Measurements from ENCODE around the gene SSPN.

Gene SSPN

GRCh38 chr12:26265606-26266005 lies 70.2 kb downstream of the SSPN start:
- H3K4me3 ChIP-seq (ENCODE audit: low read depth, low read length), result no peak overlapping the region
- in situ Hi-C loops (cut with HindIII; ENCODE audit: low sequenced_read_pairs), result no loop called here
- no peak for TF ChIP-seq CTCF (IDR thresholded peaks at IDR 0.05; ENCODE audit: low read depth, low read length, missing control alignments)
- no peak for DNase-seq (ENCODE audit: low read depth)

- no peak for TF ChIP-seq CTCF (IDR thresholded peaks at IDR 0.05; ENCODE audit: low read depth, low read length, missing control alignments)
- in situ Hi-C loops (cut with HindIII; ENCODE audit: low sequenced_read_pairs), result no loop called here
- no peak overlapping the region for H3K4me3 ChIP-seq (ENCODE audit: low read depth, low read length)
- DNase-seq (ENCODE audit: low read depth), result no peak
These were observed 71.5 kb downstream of the SSPN start for GRCh38 chr12:26266881-26267280.

GRCh38 chr12:26268841-26269561 lies 73.6 kb downstream of the SSPN start:
- DNase-seq (ENCODE audit: low read depth), result no peak
- no peak for TF ChIP-seq CTCF (IDR thresholded peaks at IDR 0.05; ENCODE audit: low read depth, low read length, missing control alignments)

GRCh38 chr12:26269562-26270284 lies 74.3 kb downstream of the SSPN start:
- H3K4me3 ChIP-seq (ENCODE audit: low read depth, low read length), result no peak overlapping the region
- in situ Hi-C loops (cut with HindIII; ENCODE audit: low sequenced_read_pairs), result no loop called here
- no peak for DNase-seq (ENCODE audit: low read depth)
- no peak for TF ChIP-seq CTCF (IDR thresholded peaks at IDR 0.05; ENCODE audit: low read depth, low read length, missing control alignments)

More at GRCh38 chr12:26268841-26269561, 73.6 kb downstream of the SSPN start:
- in situ Hi-C loops (cut with HindIII; ENCODE audit: low sequenced_read_pairs), result no loop called here
- no peak overlapping the region for H3K4me3 ChIP-seq (ENCODE audit: low read depth, low read length)

GRCh38 chr12:26271024-26271423 lies 75.7 kb downstream of the SSPN start:
- H3K4me3 ChIP-seq (ENCODE audit: low read depth, low read length), result no peak overlapping the region
- in situ Hi-C loops (cut with HindIII; ENCODE audit: low sequenced_read_pairs), result no loop called here
- TF ChIP-seq CTCF (IDR thresholded peaks at IDR 0.05; ENCODE audit: low read depth, low read length, missing control alignments), result no peak
- no peak for DNase-seq (ENCODE audit: low read depth)

- in situ Hi-C loops (cut with HindIII; ENCODE audit: low sequenced_read_pairs), result no loop called here
- no peak overlapping the region for H3K4me3 ChIP-seq (ENCODE audit: low read depth, low read length)
- DNase-seq (ENCODE audit: low read depth), result peak; percentile 65
These were observed 76.6 kb downstream of the SSPN start for GRCh38 chr12:26271889-26272492.

More at GRCh38 chr12:26271889-26272492, 76.6 kb downstream of the SSPN start:
- TF ChIP-seq CTCF (IDR thresholded peaks at IDR 0.05; ENCODE audit: low read depth, low read length, missing control alignments), result no peak

Measured in astrocyte of the cerebellum (primary cell).